ENCODE data around the gene EML4. TPM values are rescaled to one million over a fixed set of nuclear protein-coding genes. Genes with fewer than 3 reads are reported as not detected.

The EML4 gene
- total RNA-seq, 3 donors from 2014 or later (not counting 1 experiment from before 2014, with no cell fraction given) = 88.4 to 136 (median 91.5) TPM

DNA sequence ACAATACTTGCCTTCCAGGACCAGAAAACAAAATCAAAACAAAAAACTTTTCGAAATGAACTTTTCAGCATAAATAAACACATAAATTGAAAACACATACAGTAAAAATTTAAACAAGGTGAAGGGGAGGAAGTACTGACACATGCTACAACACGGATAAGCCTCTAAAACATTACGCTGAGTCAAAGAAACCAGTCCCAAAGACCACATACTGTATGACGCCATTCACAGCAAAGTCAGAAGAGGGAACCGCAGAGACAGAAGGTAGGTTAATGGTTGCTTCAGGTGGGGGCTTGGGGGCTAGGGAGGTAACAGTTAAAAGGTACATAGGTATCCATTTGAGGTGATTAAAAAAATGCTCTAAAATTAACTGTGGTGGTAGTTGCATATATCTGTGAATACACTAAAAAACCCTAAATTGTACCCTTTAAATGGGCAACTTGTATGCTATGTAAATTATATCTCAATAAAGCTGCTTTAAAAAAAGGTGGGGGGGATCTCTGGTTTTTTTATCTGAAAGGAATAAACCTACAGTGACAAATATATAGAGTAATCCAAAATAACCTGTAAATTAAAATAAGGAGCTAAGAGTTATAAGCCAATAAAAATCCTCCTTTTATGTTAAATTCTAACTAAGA, 184.8 kb downstream of the EML4 start:
- Mint-ChIP-seq H3K36me3 (no peaks in the 10 kb centered on the region), H3K4me3 (no peak overlapping the region)
- ATAC-seq = no peak

DNA sequence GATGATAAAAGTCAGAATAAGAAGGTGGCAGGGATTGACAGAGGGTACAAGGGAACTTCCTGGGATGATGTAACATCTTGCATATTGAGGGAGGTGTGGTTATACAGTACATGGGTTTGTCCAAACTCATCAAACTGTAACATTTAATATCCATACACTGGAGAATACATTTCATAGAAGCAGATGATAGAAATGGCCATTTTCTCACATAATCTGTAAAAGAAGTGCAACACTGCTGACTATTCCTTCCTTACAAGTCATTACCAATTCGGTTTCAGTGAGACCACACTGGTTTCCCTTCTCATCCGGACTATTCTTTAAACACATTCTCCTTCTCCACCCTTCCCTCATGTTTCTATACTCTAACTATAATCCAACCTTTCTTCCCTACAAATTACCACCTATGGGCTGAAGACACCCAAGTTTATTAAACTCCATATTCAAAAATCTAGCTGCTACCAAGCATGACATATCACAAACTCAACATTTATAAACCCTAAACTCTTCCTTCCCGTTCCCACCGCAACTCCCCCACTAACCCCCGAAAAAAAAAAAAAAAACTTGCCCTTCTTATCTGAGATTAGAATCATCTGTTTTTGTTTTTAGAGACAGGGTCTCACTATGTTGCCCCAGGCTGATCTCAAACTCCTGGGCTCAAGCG, 190.3 kb downstream of the EML4 start:
- Histone ChIP-seq H3K4me1 (ENCODE audit: control insufficient read depth, insufficient read depth, low read length) (peaks cover 23% of the 10 kb centered on the region), H3K27me3 (ENCODE audit: control insufficient read depth, insufficient read depth, low read length) (no peaks in the 10 kb centered on the region), H3K27ac (ENCODE audit: low read length) (peak overlapping the region; percentile 90), H3K9me3 (ENCODE audit: control insufficient read depth, insufficient read depth, low read length) (no peaks in the 10 kb centered on the region), H3K4me3 (ENCODE audit: low read length) (peak overlapping the region; percentile 78), H3K36me3 (ENCODE audit: control insufficient read depth, insufficient read depth, low read length) (no peaks in the 10 kb centered on the region)
- intact Hi-C loops (cut with micrococcal nuclease) = no loop called here
- H3K4me3 Mint-ChIP-seq = peak overlapping the region; percentile 91
- DNase-seq (peak in 1 of 2 donors; percentile 32), ATAC-seq (no peak)
- H3K36me3 Mint-ChIP-seq = no peaks in the 10 kb centered on the region
- no peaks in the 10 kb centered on the region for H3K9me3 Mint-ChIP-seq
- H3K27me3 Mint-ChIP-seq (ENCODE audit: low read depth in 2 of 2) = no peaks in the 10 kb centered on the region
- WGBS (ENCODE audit: insufficient coverage) = 7% methylated on average over 6 of the region's 6 CpGs
- peak overlapping the region; percentile 92 to 94 for H3K27ac Mint-ChIP-seq
- peaks cover 63 to 68% of the 10 kb centered on the region in 2 donors for H3K4me1 Mint-ChIP-seq
- no peak for TF ChIP-seq CTCF (IDR thresholded peaks at IDR 0.05)

More for the DNA sequence above, 184.8 kb downstream of the EML4 start:
- H3K4me3 ChIP-seq (ENCODE audit: low read length) = no peak overlapping the region
- H3K9me3 Mint-ChIP-seq = no peaks in the 10 kb centered on the region
- WGBS (ENCODE audit: insufficient coverage) = 92% methylated on average over 4 of the region's 5 CpGs
- H3K27me3 Mint-ChIP-seq (ENCODE audit: low read depth in 2 of 2) = no peaks in the 10 kb centered on the region
- intact Hi-C loops (cut with micrococcal nuclease) = no loop called here
- no peak for TF ChIP-seq CTCF (IDR thresholded peaks at IDR 0.05)
- H3K36me3 ChIP-seq (ENCODE audit: control insufficient read depth, insufficient read depth, low read length) = peaks cover 36% of the 10 kb centered on the region
- no peaks in the 10 kb centered on the region for H3K9me3 ChIP-seq (ENCODE audit: control insufficient read depth, insufficient read depth, low read length)
- H3K27ac Mint-ChIP-seq = peak overlapping the region; percentile 64 to 79
- DNase-seq = no peak
- H3K27ac ChIP-seq (ENCODE audit: low read length) = no peak overlapping the region
- peaks cover 3% of the 10 kb centered on the region for H3K4me1 ChIP-seq (ENCODE audit: control insufficient read depth, insufficient read depth, low read length)
- peaks cover 55 to 63% of the 10 kb centered on the region in 2 donors for H3K4me1 Mint-ChIP-seq
- no peaks in the 10 kb centered on the region for H3K27me3 ChIP-seq (ENCODE audit: control insufficient read depth, insufficient read depth, low read length)

GRCh38 chr2:42359965-42360483, 190.9 kb downstream of the EML4 start:
- 3% methylated on average over 12 of the region's 12 CpGs for WGBS (ENCODE audit: insufficient coverage)
- Mint-ChIP-seq H3K27me3 (ENCODE audit: low read depth in 2 of 2) (no peaks in the 10 kb centered on the region), H3K36me3 (no peaks in the 10 kb centered on the region), H3K27ac (peak overlapping the region; percentile 92 to 94), H3K4me3 (peak overlapping the region; percentile 91), H3K4me1 (peaks cover 57 to 62% of the 10 kb centered on the region in 2 donors), H3K9me3 (no peaks in the 10 kb centered on the region)
- Histone ChIP-seq H3K27ac (ENCODE audit: low read length) (peak overlapping the region; percentile 90), H3K4me1 (ENCODE audit: control insufficient read depth, insufficient read depth, low read length) (peaks cover 23% of the 10 kb centered on the region), H3K36me3 (ENCODE audit: control insufficient read depth, insufficient read depth, low read length) (no peaks in the 10 kb centered on the region), H3K27me3 (ENCODE audit: control insufficient read depth, insufficient read depth, low read length) (no peaks in the 10 kb centered on the region), H3K4me3 (ENCODE audit: low read length) (peak overlapping the region; percentile 78), H3K9me3 (ENCODE audit: control insufficient read depth, insufficient read depth, low read length) (no peaks in the 10 kb centered on the region)
- intact Hi-C loops (cut with micrococcal nuclease) = loop anchor here (2.0 to 5.0 kb wide), 2 partner anchors 191 to 1237 kb away; partner anchors contain the start of genes EML4 and THADA
- ATAC-seq = no peak
- TF ChIP-seq CTCF (IDR thresholded peaks at IDR 0.05) = no peak
- peak; percentile 19 to 47 for DNase-seq

Measured in natural killer cell (primary cell).